ENCODE results near the gene PLEKHG5.
A peak's percentile ranks its signal among the peaks of the same experiment; 100 is the strongest.

PLEKHG5 gene

DNA sequence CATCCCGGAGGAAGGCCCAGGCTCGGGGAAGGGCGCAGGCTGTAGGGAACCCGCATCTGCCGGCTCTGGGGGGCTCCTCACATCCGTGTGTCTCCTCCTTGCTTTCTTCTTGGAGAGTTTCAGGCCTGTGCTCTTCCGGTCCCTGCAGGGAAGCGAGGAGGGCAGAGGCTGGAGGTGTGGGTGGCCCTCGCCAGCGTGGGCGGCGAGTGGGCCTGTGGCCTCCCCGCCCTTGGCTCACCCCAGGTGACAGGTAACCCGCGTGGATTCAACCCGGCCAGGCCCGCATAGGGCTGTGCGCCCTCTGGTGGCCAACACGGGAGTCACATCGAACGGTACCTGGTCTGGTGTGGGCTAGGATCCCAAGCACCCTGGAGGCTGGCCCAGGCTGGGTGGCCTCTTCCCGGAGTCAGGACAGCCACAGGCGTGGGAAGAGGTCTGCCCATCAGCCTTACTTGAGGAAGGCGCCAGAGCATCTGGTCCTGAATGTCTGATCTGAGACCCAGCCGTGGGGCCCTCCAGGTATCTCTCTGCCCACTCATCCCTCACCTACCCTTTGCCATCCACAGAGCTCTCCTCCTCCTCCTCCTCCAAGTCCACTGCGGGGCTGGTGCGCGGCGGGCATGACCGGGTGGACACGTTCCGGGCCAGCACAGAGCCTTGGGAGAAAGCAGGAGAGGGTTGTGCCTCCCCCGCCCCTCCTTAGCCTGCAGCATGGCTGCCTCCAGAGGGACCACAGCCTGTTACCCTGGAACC is 15.9 kb downstream of the PLEKHG5 start:
- TF ChIP-seq, protein P1, sequence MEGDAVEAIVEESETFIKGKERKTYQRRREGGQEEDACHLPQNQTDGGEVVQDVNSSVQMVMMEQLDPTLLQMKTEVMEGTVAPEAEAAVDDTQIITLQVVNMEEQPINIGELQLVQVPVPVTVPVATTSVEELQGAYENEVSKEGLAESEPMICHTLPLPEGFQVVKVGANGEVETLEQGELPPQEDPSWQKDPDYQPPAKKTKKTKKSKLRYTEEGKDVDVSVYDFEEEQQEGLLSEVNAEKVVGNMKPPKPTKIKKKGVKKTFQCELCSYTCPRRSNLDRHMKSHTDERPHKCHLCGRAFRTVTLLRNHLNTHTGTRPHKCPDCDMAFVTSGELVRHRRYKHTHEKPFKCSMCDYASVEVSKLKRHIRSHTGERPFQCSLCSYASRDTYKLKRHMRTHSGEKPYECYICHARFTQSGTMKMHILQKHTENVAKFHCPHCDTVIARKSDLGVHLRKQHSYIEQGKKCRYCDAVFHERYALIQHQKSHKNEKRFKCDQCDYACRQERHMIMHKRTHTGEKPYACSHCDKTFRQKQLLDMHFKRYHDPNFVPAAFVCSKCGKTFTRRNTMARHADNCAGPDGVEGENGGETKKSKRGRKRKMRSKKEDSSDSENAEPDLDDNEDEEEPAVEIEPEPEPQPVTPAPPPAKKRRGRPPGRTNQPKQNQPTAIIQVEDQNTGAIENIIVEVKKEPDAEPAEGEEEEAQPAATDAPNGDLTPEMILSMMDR (IDR thresholded peaks at IDR 0.05; ENCODE audit: insufficient read depth, low read length, missing control alignments) = peak; percentile 90
- ChIA-PET CTCF (interaction anchor here (0.5 to 17.8 kb wide), 13 partner anchors 8 to 229 kb away, joined by 3 to 236 read pairs (median 4); partner anchors contain the start of genes PLEKHG5 and TNFRSF25), POLR2A (no interaction called here)
- no peak overlapping the region for H3K4me3 ChIP-seq (ENCODE audit: low read depth, low read length)
- no peak for DNase-seq (ENCODE audit: low read depth, low spot score)

DNA sequence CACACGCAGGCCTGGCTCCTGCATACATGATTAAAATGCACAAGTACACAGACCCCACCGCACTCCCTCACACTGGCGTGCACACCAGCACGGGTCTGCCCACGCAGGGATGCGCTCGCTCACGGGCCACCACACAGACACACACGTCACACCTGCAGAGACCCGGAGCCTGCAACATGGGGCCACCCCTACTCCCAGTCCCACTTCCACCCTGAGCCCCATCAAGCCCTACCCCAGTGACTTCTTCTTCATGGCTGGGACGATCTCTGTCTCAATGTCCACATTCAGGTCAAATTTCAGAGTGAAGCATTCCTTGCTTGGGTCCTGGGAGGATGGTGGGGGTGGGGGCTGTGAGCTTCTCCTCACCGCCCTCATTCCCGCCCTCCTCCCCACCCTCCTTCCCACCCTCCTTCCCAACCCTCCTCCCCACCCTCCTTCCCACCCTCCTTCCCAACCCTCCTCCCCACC is 16.6 kb downstream of the PLEKHG5 start:
- DNase-seq (ENCODE audit: low read depth, low spot score) = no peak
- POLR2A ChIA-PET = no interaction called here
- CTCF ChIA-PET = interaction anchor here (2.6 to 17.8 kb wide), 2 partner anchors 11 to 13 kb away, joined by 19 to 236 read pairs; partner anchors contain the start of gene PLEKHG5
- no peak overlapping the region for H3K4me3 ChIP-seq (ENCODE audit: low read depth, low read length)
- TF ChIP-seq, protein P1 (IDR thresholded peaks at IDR 0.05; ENCODE audit: insufficient read depth, low read length, missing control alignments) = no peak

DNA sequence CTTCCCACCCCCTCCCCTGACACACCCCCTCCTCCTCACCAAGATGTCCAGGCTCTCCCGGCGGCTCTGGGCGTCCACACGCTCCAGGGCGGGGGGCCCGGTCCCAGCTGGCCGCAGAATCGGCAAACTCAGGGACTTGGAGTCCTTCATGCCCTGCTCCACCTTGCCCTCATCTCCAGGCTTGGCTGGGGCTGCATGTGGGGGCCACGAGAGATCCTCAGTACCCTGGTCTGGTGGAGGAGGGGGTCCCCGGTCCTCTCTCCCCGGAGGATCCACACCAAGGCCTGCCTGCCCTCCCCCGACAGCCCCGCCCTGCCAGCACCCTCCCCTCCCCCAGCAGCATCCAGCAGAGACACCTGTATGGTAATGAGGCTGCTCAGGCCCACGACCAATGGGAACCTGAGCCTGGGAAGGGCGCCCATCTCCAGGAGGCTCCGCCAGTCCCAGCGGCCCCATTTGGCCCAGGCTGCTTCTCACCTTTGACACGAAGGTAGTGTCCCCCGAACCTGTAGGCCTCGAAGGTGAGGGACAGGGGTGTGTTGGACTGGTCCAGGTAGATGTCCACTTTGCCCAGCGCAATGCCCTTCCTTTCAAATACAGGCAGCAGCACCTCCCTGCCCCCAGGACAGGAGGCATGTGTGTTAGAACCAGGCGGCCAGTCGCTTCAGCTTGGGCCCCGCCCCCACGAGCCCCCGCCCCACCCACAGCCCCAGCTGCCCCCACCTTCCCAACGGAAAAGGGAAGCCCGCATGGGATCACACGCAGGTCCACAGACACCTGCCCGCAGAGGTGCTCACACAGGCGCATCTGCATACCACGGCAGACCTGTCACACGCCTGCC is 17.3 kb downstream of the PLEKHG5 start:
- TF ChIP-seq, protein P1 (IDR thresholded peaks at IDR 0.05; ENCODE audit: insufficient read depth, low read length, missing control alignments) = no peak
- H3K4me3 ChIP-seq (ENCODE audit: low read depth, low read length) = no peak overlapping the region
- ChIA-PET CTCF (interaction anchor here (2.6 to 17.8 kb wide), 2 partner anchors 11 to 14 kb away, joined by 19 to 236 read pairs; partner anchors contain the start of gene PLEKHG5), POLR2A (no interaction called here)
- DNase-seq (ENCODE audit: low read depth, low spot score) = no peak

DNA sequence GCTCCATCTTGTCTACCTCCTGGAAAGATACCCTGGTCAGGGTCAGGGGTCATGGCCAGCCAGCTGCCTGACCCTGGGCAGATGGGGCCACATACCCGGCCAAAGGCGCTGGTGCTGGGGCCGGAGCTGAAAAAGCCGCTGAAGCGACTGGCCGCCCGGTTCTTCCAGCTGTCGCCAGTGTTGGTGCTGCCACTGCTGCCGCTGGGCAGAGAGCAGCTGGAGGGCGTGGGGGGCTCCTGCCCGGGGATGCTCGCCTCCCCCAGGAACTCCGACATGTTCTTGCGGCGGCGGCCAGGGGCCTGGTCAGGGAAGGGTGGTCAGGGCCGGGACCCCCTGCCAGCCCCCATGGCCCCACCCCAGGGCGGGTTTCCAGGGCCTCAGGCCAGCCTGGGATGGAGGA is 18.3 kb downstream of the PLEKHG5 start:
- ChIA-PET POLR2A (no interaction called here), CTCF (interaction anchor here (2.1 to 17.8 kb wide), 3 partner anchors 10 to 226 kb away, joined by 8 to 236 read pairs (median 16); partner anchors contain the start of gene PLEKHG5)
- TF ChIP-seq, protein P1 (IDR thresholded peaks at IDR 0.05; ENCODE audit: insufficient read depth, low read length, missing control alignments) = no peak
- no peak overlapping the region for H3K4me3 ChIP-seq (ENCODE audit: low read depth, low read length)
- DNase-seq (ENCODE audit: low read depth, low spot score) = no peak

DNA sequence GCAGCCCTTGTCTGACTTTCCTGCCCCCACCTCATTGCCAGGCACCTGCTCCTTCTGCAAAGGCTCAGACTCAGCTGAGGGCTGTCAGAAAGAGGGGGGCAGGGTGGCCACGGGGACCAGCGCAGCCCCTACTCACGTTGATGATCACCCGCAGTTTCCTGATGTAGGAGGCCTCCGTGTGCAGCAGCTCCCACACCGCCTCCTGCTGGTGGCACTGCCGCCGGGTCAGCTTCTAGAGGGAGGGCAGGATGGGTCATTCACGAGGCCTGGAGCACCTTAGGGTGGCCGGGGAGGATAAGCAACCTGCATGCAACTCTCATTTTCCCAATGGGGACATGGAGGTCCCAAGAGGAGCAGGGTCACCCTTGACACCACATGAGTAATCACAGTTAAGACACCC is 19.1 kb downstream of the PLEKHG5 start:
- ChIA-PET CTCF (interaction anchor here (1.1 to 17.8 kb wide), 4 partner anchors 9 to 226 kb away, joined by 4 to 236 read pairs (median 12); partner anchors contain the start of gene PLEKHG5), POLR2A (no interaction called here)
- DNase-seq (ENCODE audit: low read depth, low spot score) = no peak
- TF ChIP-seq, protein P1 (IDR thresholded peaks at IDR 0.05; ENCODE audit: insufficient read depth, low read length, missing control alignments) = peak; percentile 36
- H3K4me3 ChIP-seq (ENCODE audit: low read depth, low read length) = no peak overlapping the region
